ENCODE measurements around the gene MYL4.
A peak's percentile ranks its signal among the peaks of the same experiment; 100 is the strongest.

The MYL4 gene

DNA sequence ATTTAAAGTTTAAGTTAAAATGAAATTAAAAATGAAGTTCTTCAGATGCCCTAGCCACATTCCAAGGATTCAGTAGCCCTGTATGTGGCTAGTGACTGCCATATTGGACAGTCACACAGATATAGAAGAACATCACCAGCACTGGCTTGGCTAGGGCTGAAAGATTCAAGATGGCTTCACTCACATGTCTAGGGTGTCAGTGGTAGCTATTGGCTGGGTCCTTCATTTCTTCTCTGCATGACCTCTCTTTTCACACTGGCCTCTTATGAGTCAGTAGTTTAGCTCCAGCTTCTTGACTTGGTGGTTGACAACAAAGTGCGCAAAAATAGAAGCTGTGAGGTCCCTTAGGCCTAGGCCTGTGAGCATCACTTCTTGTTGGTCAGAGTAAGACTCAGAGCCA, 18.4 kb upstream of the MYL4 start:
- TF ChIP-seq CTCF (IDR thresholded peaks at IDR 0.05; ENCODE audit: unreplicated experiment in 3 of 3), result no peak
- H3K4me1 Mint-ChIP-seq, result peaks cover 45% of the 10 kb centered on the region
- peak overlapping the region in 1 of 3 experiments; percentile 32 for H3K4me3 Mint-ChIP-seq
- no peaks in the 10 kb centered on the region for H3K27me3 Mint-ChIP-seq (ENCODE audit: low read depth)
- H3K27ac Mint-ChIP-seq, result peak overlapping the region in 1 of 3 experiments; percentile 99
- peaks cover 6% of the 10 kb centered on the region for H3K9me3 Mint-ChIP-seq
- H3K36me3 Mint-ChIP-seq (ENCODE audit: low read depth), result peaks cover 4% of the 10 kb centered on the region

GRCh38 chr17:47192554-47192953, 16.6 kb upstream of the MYL4 start:
- H3K4me1 Mint-ChIP-seq, result peaks cover 36% of the 10 kb centered on the region
- peak overlapping the region in 1 of 3 experiments; percentile 17 for H3K27ac Mint-ChIP-seq
- no peak for TF ChIP-seq CTCF (IDR thresholded peaks at IDR 0.05; ENCODE audit: unreplicated experiment in 3 of 3)
- peak overlapping the region in 1 of 3 experiments; percentile 10 for H3K4me3 Mint-ChIP-seq
- no peaks in the 10 kb centered on the region for H3K27me3 Mint-ChIP-seq (ENCODE audit: low read depth)
- peaks cover 7% of the 10 kb centered on the region for H3K9me3 Mint-ChIP-seq
- no peaks in the 10 kb centered on the region for H3K36me3 Mint-ChIP-seq (ENCODE audit: low read depth)

DNA sequence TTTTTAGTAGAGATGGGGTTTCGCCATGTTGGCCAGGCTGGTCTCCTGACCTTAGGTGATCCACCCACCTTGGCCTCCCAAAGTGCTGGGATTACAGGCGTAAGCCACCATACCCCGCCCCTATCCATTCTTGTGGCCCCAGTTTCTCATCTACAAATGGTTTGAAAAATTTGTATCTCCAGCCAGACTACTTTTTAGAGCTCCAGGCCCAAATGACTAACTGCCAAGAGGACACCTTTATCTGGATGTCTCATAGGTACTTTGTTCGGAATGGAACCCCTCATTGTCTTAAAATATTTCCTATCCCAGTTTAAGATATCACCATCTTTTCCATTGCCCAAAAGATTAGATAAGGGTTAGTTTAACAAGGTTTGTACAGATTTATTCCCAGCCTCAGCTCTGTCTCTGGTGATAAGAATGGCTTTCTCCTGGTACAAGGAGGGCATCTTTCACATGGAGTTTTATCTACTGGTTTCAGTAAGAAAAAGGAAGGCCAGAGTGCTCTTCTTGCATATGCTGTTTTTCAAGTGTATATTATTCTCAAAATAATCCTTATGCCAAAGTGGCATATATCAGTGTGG, 15.1 kb upstream of the MYL4 start:
- no peaks in the 10 kb centered on the region for H3K36me3 Mint-ChIP-seq (ENCODE audit: low read depth)
- H3K4me3 Mint-ChIP-seq, result no peak overlapping the region
- peaks cover 36% of the 10 kb centered on the region for H3K4me1 Mint-ChIP-seq
- no peak for TF ChIP-seq CTCF (IDR thresholded peaks at IDR 0.05; ENCODE audit: unreplicated experiment in 3 of 3)
- H3K27me3 Mint-ChIP-seq (ENCODE audit: low read depth), result no peaks in the 10 kb centered on the region
- peak overlapping the region in 1 of 3 experiments; percentile 5 for H3K27ac Mint-ChIP-seq
- peaks cover 7% of the 10 kb centered on the region for H3K9me3 Mint-ChIP-seq

- Mint-ChIP-seq H3K36me3 (ENCODE audit: low read depth) (no peaks in the 10 kb centered on the region), H3K27me3 (ENCODE audit: low read depth) (peaks cover 5% of the 10 kb centered on the region), H3K27ac (peak overlapping the region; percentile 22 to 64 (median 39)), H3K4me1 (peaks cover 28% of the 10 kb centered on the region), H3K4me3 (no peak overlapping the region), H3K9me3 (peaks cover 7% of the 10 kb centered on the region)
- TF ChIP-seq CTCF (IDR thresholded peaks at IDR 0.05; ENCODE audit: unreplicated experiment in 3 of 3), result no peak
Measured at GRCh38 chr17:47197821-47198220, 11.3 kb upstream of the MYL4 start.

GRCh38 chr17:47199627-47200324, 9.4 kb upstream of the MYL4 start:
- no peak for TF ChIP-seq CTCF (IDR thresholded peaks at IDR 0.05; ENCODE audit: unreplicated experiment in 3 of 3)
- H3K27me3 Mint-ChIP-seq (ENCODE audit: low read depth), result peaks cover 5% of the 10 kb centered on the region
- peak overlapping the region; percentile 63 to 98 (median 95) for H3K27ac Mint-ChIP-seq
- no peak overlapping the region for H3K4me3 Mint-ChIP-seq
- no peaks in the 10 kb centered on the region for H3K36me3 Mint-ChIP-seq (ENCODE audit: low read depth)
- peaks cover 35% of the 10 kb centered on the region for H3K4me1 Mint-ChIP-seq
- H3K9me3 Mint-ChIP-seq, result peaks cover 10% of the 10 kb centered on the region

- peaks cover 40% of the 10 kb centered on the region for H3K4me1 Mint-ChIP-seq
- H3K9me3 Mint-ChIP-seq, result peaks cover 10% of the 10 kb centered on the region
- no peak for TF ChIP-seq CTCF (IDR thresholded peaks at IDR 0.05; ENCODE audit: unreplicated experiment in 3 of 3)
- peak overlapping the region; percentile 63 to 98 (median 95) for H3K27ac Mint-ChIP-seq
- H3K4me3 Mint-ChIP-seq, result no peak overlapping the region
- no peaks in the 10 kb centered on the region for H3K36me3 Mint-ChIP-seq (ENCODE audit: low read depth)
- H3K27me3 Mint-ChIP-seq (ENCODE audit: low read depth), result peaks cover 5% of the 10 kb centered on the region
Measured at GRCh38 chr17:47200325-47200664, 8.9 kb upstream of the MYL4 start.

All from nephron (organoid).